Vagina (tissue), 2 donors: Measurements from ENCODE around the gene P4HA2. TPM values are rescaled to one million over a fixed set of nuclear protein-coding genes. Genes with fewer than 3 reads are reported as not detected.

Experiments
- DNase-seq, 2 donors: peaks; one replicate each; pipeline ENCODE4 v3.0.0-alpha.2; 2017; ENCODE audit errors: extremely low spot score in 2 of 2
- H3K27ac ChIP-seq: fragments of 200-600 bp; sonication (generic); one replicate; pipeline ENCODE4 v1.5.1; 2019
- H3K27me3 ChIP-seq: fragments of 200-600 bp; sonication (generic); one replicate; pipeline ENCODE4 v1.5.1; 2019
- H3K36me3 ChIP-seq, 2 donors: fragments of 200-600 bp; sonication (generic); one replicate each; pipeline ENCODE4 v1.5.1; 2017 to 2019
- H3K4me1 ChIP-seq: fragments of 200-600 bp; sonication (generic); one replicate; pipeline ENCODE4 v1.5.1; 2019
- H3K4me3 ChIP-seq, 2 donors: fragments of 200-600 bp; sonication (generic); 1 replicate in 1 of 2; 2 replicates in 1 of 2; pipeline ENCODE4 v1.5.1; 2016 to 2019
- H3K9me3 ChIP-seq: fragments of 200-600 bp; sonication (generic); one replicate; pipeline ENCODE4 v1.5.1; 2019
- CTCF ChIP-seq, 3 experiments: fragments of 450-650 bp in 2 of 3; fragments of 200-600 bp in 1 of 3; sonication (generic) in 1 of 3; IDR thresholded peaks; one replicate each; pipeline ENCODE4 v1.5.1; 2017 to 2019; ENCODE audit warnings: antibody characterized with exemption in 3 of 3, mild to moderate bottlenecking in 2 of 3, moderate library complexity in 2 of 3
- POLR2A ChIP-seq, 2 donors: fragments of 450-650 bp; IDR thresholded peaks; one replicate each; pipeline ENCODE4 v1.6.1; 2017; ENCODE audit warnings: antibody characterized with exemption in 2 of 2, mild to moderate bottlenecking in 2 of 2, moderate library complexity in 2 of 2
- POLR2AphosphoS5 ChIP-seq, 2 donors: sonication (generic); formaldehyde crosslinking; IDR thresholded peaks; one replicate each; pipeline ENCODE4 v1.9.0; 2017; ENCODE audit warnings: antibody characterized with exemption in 2 of 2, mild to moderate bottlenecking in 2 of 2, low read depth in 1 of 2; ENCODE audit not compliant: insufficient read depth in 1 of 2
- intact Hi-C: fragments of 100-400 bp; cut with DNase I; formaldehyde crosslinking; loops from one replicate; pipeline ENCODE4 v1.15.1; 2023
- total RNA-seq: library from RNA; depleted of rRNA; stranded (reverse); fragments of >200 nt; gene quantifications from one replicate; pipeline ENCODE4 v1.2.3, GENCODE V29; 2016

P4HA2 gene
- total RNA-seq, 1 donor from 2014 or later, result 42.0 TPM

GRCh38 chr5:132195727-132196126 lies 31.9 kb downstream of the P4HA2 start:
- Histone ChIP-seq H3K27me3 (no peaks in the 10 kb centered on the region), H3K36me3 (peaks cover 0 to 65% of the 10 kb centered on the region in 2 donors), H3K4me1 (no peaks in the 10 kb centered on the region), H3K9me3 (no peaks in the 10 kb centered on the region), H3K27ac (no peak overlapping the region), H3K4me3 (no peak overlapping the region)
- no peak for TF ChIP-seq CTCF (IDR thresholded peaks at IDR 0.05)
- no peak for TF ChIP-seq POLR2A (IDR thresholded peaks at IDR 0.05)
- TF ChIP-seq POLR2AphosphoS5 (IDR thresholded peaks at IDR 0.05; ENCODE audit: insufficient read depth in 1 of 2, low read depth in 1 of 2), result no peak
- DNase-seq, result peak in 1 of 2 donors; percentile 42
- intact Hi-C loops, result no loop called here

GRCh38 chr5:132193165-132193694 lies 34.4 kb downstream of the P4HA2 start:
- DNase-seq, result peak in 1 of 2 donors; percentile 52
- Histone ChIP-seq H3K27me3 (no peaks in the 10 kb centered on the region), H3K27ac (no peak overlapping the region), H3K36me3 (peaks cover 0 to 43% of the 10 kb centered on the region in 2 donors), H3K4me1 (no peaks in the 10 kb centered on the region), H3K9me3 (no peaks in the 10 kb centered on the region), H3K4me3 (no peak overlapping the region)
- intact Hi-C loops, result no loop called here
- TF ChIP-seq POLR2A (IDR thresholded peaks at IDR 0.05), result no peak
- no peak for TF ChIP-seq CTCF (IDR thresholded peaks at IDR 0.05)
- TF ChIP-seq POLR2AphosphoS5 (IDR thresholded peaks at IDR 0.05; ENCODE audit: insufficient read depth in 1 of 2, low read depth in 1 of 2), result no peak

- H3K9me3 ChIP-seq, result no peaks in the 10 kb centered on the region
- TF ChIP-seq POLR2A (IDR thresholded peaks at IDR 0.05), result no peak
- TF ChIP-seq CTCF (IDR thresholded peaks at IDR 0.05), result peak; percentile 23 to 62 (median 39)
- TF ChIP-seq POLR2AphosphoS5 (IDR thresholded peaks at IDR 0.05; ENCODE audit: insufficient read depth in 1 of 2, low read depth in 1 of 2), result peak in 1 of 2 donors; percentile 15
- no peak overlapping the region for H3K4me3 ChIP-seq
- peaks cover 0 to 30% of the 10 kb centered on the region in 2 donors for H3K36me3 ChIP-seq
- H3K4me1 ChIP-seq, result no peaks in the 10 kb centered on the region
- H3K27ac ChIP-seq, result no peak overlapping the region
- H3K27me3 ChIP-seq, result no peaks in the 10 kb centered on the region
- intact Hi-C loops, result no loop called here
- peak in 1 of 2 donors; percentile 34 for DNase-seq
Measured at GRCh38 chr5:132190161-132190817, 37.4 kb downstream of the P4HA2 start.

- Histone ChIP-seq H3K27me3 (no peaks in the 10 kb centered on the region), H3K9me3 (no peaks in the 10 kb centered on the region), H3K36me3 (no peaks in the 10 kb centered on the region), H3K4me3 (no peak overlapping the region), H3K27ac (no peak overlapping the region), H3K4me1 (peaks cover 6% of the 10 kb centered on the region)
- intact Hi-C loops, result no loop called here
- no peak for TF ChIP-seq CTCF (IDR thresholded peaks at IDR 0.05)
- no peak for DNase-seq
Measured at GRCh38 chr5:132184588-132184987, 43.1 kb downstream of the P4HA2 start.

- Histone ChIP-seq H3K4me1 (peaks cover 6% of the 10 kb centered on the region), H3K27me3 (no peaks in the 10 kb centered on the region), H3K27ac (no peak overlapping the region), H3K9me3 (no peaks in the 10 kb centered on the region), H3K36me3 (no peaks in the 10 kb centered on the region), H3K4me3 (no peak overlapping the region)
- TF ChIP-seq CTCF (IDR thresholded peaks at IDR 0.05) (no peak), POLR2AphosphoS5 (IDR thresholded peaks at IDR 0.05; ENCODE audit: insufficient read depth in 1 of 2, low read depth in 1 of 2) (no peak), POLR2A (IDR thresholded peaks at IDR 0.05) (no peak)
- DNase-seq, result no peak
- intact Hi-C loops, result no loop called here
Measured at GRCh38 chr5:132183723-132184122, 43.9 kb downstream of the P4HA2 start.
